Activated CD8-positive, alpha-beta T cell treated with anti-CD3 and anti-CD28 coated beads for 36 hours (primary cell): ENCODE results near the gene CEBPA. TPM values are rescaled to one million over a fixed set of nuclear protein-coding genes. Genes with fewer than 3 reads are reported as not detected.

Experiments used
- ATAC-seq: fragments of 200-7000 bp; cut with Tn5 transposase; one replicate; pipeline ENCODE4 v1.10.0; 2021; ENCODE audit warnings: mild to moderate bottlenecking, moderate library complexity
- CTCF ChIA-PET: fragments of 350-600 bp; sonication (Branson Sonifier 250); formaldehyde crosslinking; loops from one replicate; lab custom pipeline; 2021; ENCODE audit warnings: antibody characterized with exemption; lab: Charles Lee
- POLR2A ChIA-PET: fragments of 350-600 bp; sonication (Branson Sonifier 250); formaldehyde crosslinking; loops from one replicate; lab custom pipeline; 2021; ENCODE audit warnings: antibody characterized with exemption; lab: Charles Lee
- DNase-seq: peaks from one replicate; pipeline ENCODE4 v3.0.0-alpha.2; 2020
- H3K27ac Mint-ChIP-seq: one replicate; pipeline ENCODE4 v1.8.0; 2021; ENCODE audit warnings: mild to moderate bottlenecking, mixed read lengths
- H3K27me3 Mint-ChIP-seq: one replicate; pipeline ENCODE4 v1.8.0; 2021; ENCODE audit warnings: mixed read lengths
- H3K36me3 Mint-ChIP-seq: one replicate; pipeline ENCODE4 v1.8.0; 2021; ENCODE audit warnings: low read depth, mixed read lengths
- H3K4me1 Mint-ChIP-seq: one replicate; pipeline ENCODE4 v1.8.0; 2021; ENCODE audit warnings: low read depth, mixed read lengths
- H3K4me3 Mint-ChIP-seq: one replicate; pipeline ENCODE4 v1.8.0; 2021; ENCODE audit warnings: mild to moderate bottlenecking, moderate library complexity, mixed read lengths
- H3K9me3 Mint-ChIP-seq: one replicate; pipeline ENCODE4 v1.8.0; 2021; ENCODE audit warnings: mixed read lengths
- CTCF ChIP-seq: fragments of 200-600 bp; IDR thresholded peaks from one replicate; pipeline ENCODE4 v1.8.0; 2022; ENCODE audit warnings: antibody characterized with exemption, mild to moderate bottlenecking
- intact Hi-C: fragments of 100-400 bp; cut with micrococcal nuclease; formaldehyde crosslinking; loops from one replicate; pipeline ENCODE4 v1.10.0; 2022
- total RNA-seq, 2 experiments: library from RNA; stranded (reverse); gene quantifications; one replicate each; pipeline ENCODE4 v1.2.3, GENCODE V29; 2021

CEBPA gene
- total RNA-seq, 2 experiments from 2014 or later: 0.34 to 0.45 TPM

- H3K27ac Mint-ChIP-seq: no peak overlapping the region
- no peaks in the 10 kb centered on the region for H3K9me3 Mint-ChIP-seq
- ChIA-PET POLR2A (no interaction called here), CTCF (interaction anchor here (1.5 kb wide), 1 partner anchor 134 kb away, joined by 4 read pairs; no protein-coding TSS in a partner anchor)
- intact Hi-C loops: no loop called here
- H3K4me1 Mint-ChIP-seq: peaks cover 17% of the 10 kb centered on the region
- no peak for TF ChIP-seq CTCF
- H3K36me3 Mint-ChIP-seq: no peaks in the 10 kb centered on the region
- H3K4me3 Mint-ChIP-seq: no peak overlapping the region
- no peaks in the 10 kb centered on the region for H3K27me3 Mint-ChIP-seq
- no peak for DNase-seq
- no peak for ATAC-seq
Observed at GRCh38 chr19:33278023-33278402, 24.3 kb downstream of the CEBPA start.

- DNase-seq (no peak), ATAC-seq (no peak)
- H3K9me3 Mint-ChIP-seq: no peaks in the 10 kb centered on the region
- ChIA-PET CTCF (interaction anchor here (1.5 kb wide), 1 partner anchor 133 kb away, joined by 4 read pairs; no protein-coding TSS in a partner anchor), POLR2A (no interaction called here)
- intact Hi-C loops: no loop called here
- no peak overlapping the region for H3K4me3 Mint-ChIP-seq
- TF ChIP-seq CTCF: no peak
- peaks cover 17% of the 10 kb centered on the region for H3K4me1 Mint-ChIP-seq
- H3K27me3 Mint-ChIP-seq: no peaks in the 10 kb centered on the region
- no peaks in the 10 kb centered on the region for H3K36me3 Mint-ChIP-seq
- no peak overlapping the region for H3K27ac Mint-ChIP-seq
Observed at GRCh38 chr19:33277434-33277833, 24.9 kb downstream of the CEBPA start.

GRCh38 chr19:33275933-33276619 lies 26.3 kb downstream of the CEBPA start:
- Mint-ChIP-seq H3K27me3 (no peaks in the 10 kb centered on the region), H3K27ac (no peak overlapping the region), H3K4me1 (peaks cover 17% of the 10 kb centered on the region), H3K36me3 (no peaks in the 10 kb centered on the region), H3K9me3 (no peaks in the 10 kb centered on the region), H3K4me3 (no peak overlapping the region)
- POLR2A ChIA-PET: interaction anchor here (1.1 kb wide), 1 partner anchor 40 kb away, joined by 3 read pairs; no protein-coding TSS in a partner anchor
- no peak for TF ChIP-seq CTCF
- CTCF ChIA-PET: no interaction called here
- intact Hi-C loops: no loop called here
- ATAC-seq: no peak
- DNase-seq: no peak

- TF ChIP-seq CTCF: no peak
- intact Hi-C loops: no loop called here
- Mint-ChIP-seq H3K27me3 (no peaks in the 10 kb centered on the region), H3K4me3 (no peak overlapping the region), H3K4me1 (peaks cover 13% of the 10 kb centered on the region), H3K27ac (no peak overlapping the region), H3K36me3 (no peaks in the 10 kb centered on the region), H3K9me3 (no peaks in the 10 kb centered on the region)
- ChIA-PET CTCF (no interaction called here), POLR2A (interaction anchor here (1.1 kb wide), 1 partner anchor 39 kb away, joined by 3 read pairs; no protein-coding TSS in a partner anchor)
- DNase-seq (no peak), ATAC-seq (no peak)
Observed at GRCh38 chr19:33275559-33275932, 26.8 kb downstream of the CEBPA start.
